Upper lobe of right lung (tissue), 1 donor: ENCODE data around the gene BTBD19. TPM values are rescaled to one million over a fixed set of nuclear protein-coding genes. Genes with fewer than 3 reads are reported as not detected.

Source experiments
- ATAC-seq: fragments of 200-7000 bp; cut with Tn5 transposase; one replicate; pipeline ENCODE4 v1.9.1; 2020; ENCODE audit warnings: mild to moderate bottlenecking, moderate library complexity
- DNase-seq: peaks from one replicate; pipeline ENCODE4 v3.0.0-alpha.2; 2020
- H3K27ac ChIP-seq: fragments of 200-600 bp; one replicate; pipeline ENCODE4 v1.8.0; 2022
- H3K27me3 ChIP-seq: fragments of 200-600 bp; one replicate; pipeline ENCODE4 v1.8.0; 2022; ENCODE audit warnings: mild to moderate bottlenecking
- H3K36me3 ChIP-seq: fragments of 200-600 bp; one replicate; pipeline ENCODE4 v1.8.0; 2022
- H3K4me1 ChIP-seq: fragments of 200-600 bp; one replicate; pipeline ENCODE4 v1.8.0; 2022
- H3K4me3 ChIP-seq: fragments of 200-600 bp; one replicate; pipeline ENCODE4 v1.8.0; 2022; ENCODE audit warnings: mild to moderate bottlenecking
- H3K9me3 ChIP-seq: fragments of 200-600 bp; one replicate; pipeline ENCODE4 v1.8.0; 2022
- CTCF ChIP-seq: fragments of 200-600 bp; IDR thresholded peaks from one replicate; pipeline ENCODE4 v1.8.0; 2022; ENCODE audit warnings: antibody characterized with exemption
- intact Hi-C: fragments of 100-400 bp; cut with DNase I; formaldehyde crosslinking; loops from one replicate; pipeline ENCODE4 v1.11.0; 2022
- total RNA-seq: library from RNA; stranded (reverse); fragmentation: NEBNext Ultra II Directional; extraction: Animal tissue kit (Norgen Biotek cat#: 25700); gene quantifications from one replicate; pipeline ENCODE4 v1.2.1, GENCODE V29; 2021
- donor health status: DM: no; HTN: yes; CAD: no; lungs with severe emphysema.

Gene BTBD19
- total RNA-seq, 1 donor from 2014 or later = 9.2 TPM

DNA sequence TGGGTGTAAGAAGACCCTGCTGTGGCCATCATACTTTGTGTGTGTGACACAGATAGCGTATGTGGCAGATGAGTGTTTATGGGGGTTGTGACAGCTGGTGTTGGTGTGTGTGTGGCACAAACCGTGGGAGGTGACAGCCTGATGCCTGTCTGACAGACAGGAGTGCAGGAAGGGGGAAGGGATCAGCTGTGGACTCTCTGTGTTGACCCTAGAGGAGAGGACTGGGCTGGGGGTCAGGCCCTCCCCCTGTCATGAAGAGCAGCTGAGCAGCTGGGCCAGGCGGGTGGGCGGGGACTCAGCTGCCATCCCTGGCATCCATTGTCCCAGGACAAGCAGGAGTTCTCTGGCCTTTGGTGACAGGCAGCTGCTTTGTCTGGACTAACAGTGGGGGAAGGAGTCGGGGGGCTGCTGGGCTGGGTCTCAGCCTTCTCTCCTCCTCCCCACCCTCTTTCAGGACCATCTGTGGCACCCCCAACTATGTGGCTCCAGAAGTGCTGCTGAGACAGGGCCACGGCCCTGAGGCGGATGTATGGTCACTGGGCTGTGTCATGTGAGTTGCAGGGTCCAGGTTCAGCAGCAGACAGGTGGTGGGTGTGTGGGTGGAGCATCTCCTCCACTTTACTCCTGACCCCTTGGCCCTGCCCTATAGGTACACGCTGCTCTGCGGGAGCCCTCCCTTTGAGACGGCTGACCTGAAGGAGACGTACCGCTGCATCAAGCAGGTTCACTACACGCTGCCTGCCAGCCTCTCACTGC lies 5.8 kb upstream of the BTBD19 start:
- TF ChIP-seq CTCF = no peak
- ATAC-seq (no peak), DNase-seq (peak; percentile 63)
- Histone ChIP-seq H3K4me3 (peak overlapping the region; percentile 84), H3K4me1 (peaks cover 50% of the 10 kb centered on the region), H3K27ac (peak overlapping the region; percentile 96), H3K36me3 (peaks cover 44% of the 10 kb centered on the region), H3K27me3 (no peaks in the 10 kb centered on the region), H3K9me3 (no peaks in the 10 kb centered on the region)
- intact Hi-C loops = no loop called here

DNA sequence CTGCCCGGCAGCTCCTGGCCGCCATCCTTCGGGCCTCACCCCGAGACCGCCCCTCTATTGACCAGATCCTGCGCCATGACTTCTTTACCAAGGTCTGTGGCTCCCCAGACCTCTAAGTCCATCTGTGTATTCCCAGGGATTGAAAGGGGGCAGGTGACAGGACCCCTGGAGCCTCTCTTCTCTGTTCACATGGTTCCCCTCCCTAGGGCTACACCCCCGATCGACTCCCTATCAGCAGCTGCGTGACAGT lies 5.3 kb upstream of the BTBD19 start:
- Histone ChIP-seq H3K36me3 (peaks cover 44% of the 10 kb centered on the region), H3K9me3 (no peaks in the 10 kb centered on the region), H3K4me3 (peak overlapping the region; percentile 84), H3K4me1 (peaks cover 55% of the 10 kb centered on the region), H3K27ac (peak overlapping the region; percentile 15), H3K27me3 (no peaks in the 10 kb centered on the region)
- intact Hi-C loops = no loop called here
- ATAC-seq = no peak
- no peak for DNase-seq
- TF ChIP-seq CTCF = no peak

DNA sequence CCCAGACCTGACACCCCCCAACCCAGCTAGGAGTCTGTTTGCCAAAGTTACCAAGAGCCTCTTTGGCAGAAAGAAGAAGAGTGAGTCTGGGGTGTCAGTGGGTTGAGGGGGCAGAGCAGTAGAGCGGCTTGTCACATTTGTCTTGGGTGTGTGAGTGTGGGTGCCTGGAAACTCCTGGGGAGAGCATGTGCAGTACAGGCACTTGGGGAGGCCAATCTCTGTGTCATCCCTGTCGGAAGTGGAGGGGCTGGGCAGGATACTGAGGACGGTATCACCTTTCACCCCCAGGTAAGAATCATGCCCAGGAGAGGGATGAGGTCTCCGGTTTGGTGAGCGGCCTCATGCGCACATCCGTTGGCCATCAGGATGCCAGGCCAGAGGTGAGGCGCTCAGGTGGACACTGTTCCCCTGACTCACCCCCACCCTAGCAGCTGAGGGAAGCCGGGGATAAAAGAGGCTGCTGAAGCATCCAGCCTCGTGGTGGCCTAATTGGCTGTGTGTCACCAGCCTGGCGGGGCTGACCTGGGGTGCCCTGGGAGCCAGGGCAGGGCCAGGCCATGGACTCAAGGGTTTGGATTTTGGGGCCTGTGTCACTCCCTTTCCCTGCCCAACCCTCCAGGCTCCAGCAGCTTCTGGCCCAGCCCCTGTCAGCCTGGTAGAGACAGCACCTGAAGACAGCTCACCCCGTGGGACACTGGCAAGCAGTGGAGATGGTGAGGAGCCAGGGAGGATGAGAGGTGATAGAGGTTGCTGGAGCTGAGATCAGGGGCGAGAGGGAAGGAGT lies 4.8 kb upstream of the BTBD19 start:
- DNase-seq (peak; percentile 58), ATAC-seq (no peak)
- peaks cover 44% of the 10 kb centered on the region for H3K36me3 ChIP-seq
- no peaks in the 10 kb centered on the region for H3K27me3 ChIP-seq
- H3K4me3 ChIP-seq = peak overlapping the region; percentile 84
- no peaks in the 10 kb centered on the region for H3K9me3 ChIP-seq
- no peak for TF ChIP-seq CTCF
- H3K27ac ChIP-seq = peak overlapping the region; percentile 15
- peaks cover 60% of the 10 kb centered on the region for H3K4me1 ChIP-seq
- intact Hi-C loops = no loop called here

DNA sequence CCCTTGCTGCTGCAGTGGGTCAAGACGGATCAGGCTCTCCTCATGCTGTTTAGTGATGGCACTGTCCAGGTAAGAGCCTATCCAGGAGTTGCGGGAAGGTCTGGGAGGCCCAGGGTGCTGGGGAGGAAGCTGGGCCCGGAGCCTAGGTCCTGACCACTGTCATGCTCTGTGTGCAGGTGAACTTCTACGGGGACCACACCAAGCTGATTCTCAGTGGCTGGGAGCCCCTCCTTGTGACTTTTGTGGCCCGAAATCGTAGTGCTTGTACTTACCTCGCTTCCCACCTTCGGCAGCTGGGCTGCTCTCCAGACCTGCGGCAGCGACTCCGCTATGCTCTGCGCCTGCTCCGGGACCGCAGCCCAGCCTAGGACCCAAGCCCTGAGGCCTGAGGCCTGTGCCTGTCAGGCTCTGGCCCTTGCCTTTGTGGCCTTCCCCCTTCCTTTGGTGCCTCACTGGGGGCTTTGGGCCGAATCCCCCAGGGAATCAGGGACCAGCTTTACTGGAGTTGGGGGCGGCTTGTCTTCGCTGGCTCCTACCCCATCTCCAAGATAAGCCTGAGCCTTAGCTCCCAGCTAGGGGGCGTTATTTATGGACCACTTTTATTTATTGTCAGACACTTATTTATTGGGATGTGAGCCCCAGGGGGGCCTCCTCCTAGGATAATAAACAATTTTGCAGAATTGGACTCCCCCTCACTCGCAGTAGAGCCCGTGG lies 2.9 kb upstream of the BTBD19 start:
- H3K27me3 ChIP-seq = no peaks in the 10 kb centered on the region
- H3K9me3 ChIP-seq = no peaks in the 10 kb centered on the region
- peak overlapping the region; percentile 100 for H3K27ac ChIP-seq
- no peak overlapping the region for H3K4me3 ChIP-seq
- intact Hi-C loops = no loop called here
- peak; percentile 67 for DNase-seq
- peaks cover 74% of the 10 kb centered on the region for H3K4me1 ChIP-seq
- no peak for TF ChIP-seq CTCF
- H3K36me3 ChIP-seq = peaks cover 44% of the 10 kb centered on the region
- no peak for ATAC-seq

- Histone ChIP-seq H3K4me1 (peaks cover 81% of the 10 kb centered on the region), H3K4me3 (peak overlapping the region; percentile 8), H3K36me3 (peaks cover 44% of the 10 kb centered on the region), H3K27ac (peak overlapping the region; percentile 100), H3K27me3 (no peaks in the 10 kb centered on the region), H3K9me3 (no peaks in the 10 kb centered on the region)
- intact Hi-C loops = no loop called here
- no peak for ATAC-seq
- peak; percentile 70 for DNase-seq
- TF ChIP-seq CTCF = no peak
Measured at GRCh38 chr1:44806025-44806703, 2.2 kb upstream of the BTBD19 start.
